Activated CD4-positive, alpha-beta T cell treated with anti-CD3 and anti-CD28 coated beads, Interleukin-2, amount 50 U/mL, for 24 hours (primary cell): ENCODE results near the gene EXOC6B.

Experiments
- DNase-seq, 2 donors: peaks; one replicate each; pipeline ENCODE4 v3.0.0-alpha.2; 2020; ENCODE audit warnings: low read depth in 1 of 2, low spot score in 1 of 2

The EXOC6B gene

GRCh38 chr2:72149556-72150156 is 676.2 kb downstream of the EXOC6B start:
- DNase-seq = no peak

GRCh38 chr2:72148837-72149555 is 676.8 kb downstream of the EXOC6B start:
- no peak for DNase-seq

GRCh38 chr2:72148003-72148836 is 677.6 kb downstream of the EXOC6B start:
- no peak for DNase-seq

- no peak for DNase-seq
Observed at GRCh38 chr2:72147303-72147971, 678.4 kb downstream of the EXOC6B start, which contains the start of gene CYP26B1. Gene CYP26B1 (minus strand): TSS chr2:72147862. CDS start chr2:72147834, 28 bp downstream.

GRCh38 chr2:72146347-72147302 is 679.2 kb downstream of the EXOC6B start:
- no peak for DNase-seq

GRCh38 chr2:72145658-72146329 is 680.0 kb downstream of the EXOC6B start:
- no peak for DNase-seq

GRCh38 chr2:72145289-72145657 is 680.6 kb downstream of the EXOC6B start:
- no peak for DNase-seq

- no peak for DNase-seq
Observed at GRCh38 chr2:72144632-72145288, 681.1 kb downstream of the EXOC6B start.

GRCh38 chr2:72144274-72144631 is 681.6 kb downstream of the EXOC6B start:
- DNase-seq = no peak

- no peak for DNase-seq
Observed at GRCh38 chr2:72143441-72144273, 682.2 kb downstream of the EXOC6B start.

- no peak for DNase-seq
Observed at GRCh38 chr2:72142570-72143440, 683.0 kb downstream of the EXOC6B start.

GRCh38 chr2:72141881-72142451 is 683.9 kb downstream of the EXOC6B start:
- DNase-seq = no peak

GRCh38 chr2:72141032-72141645 is 684.7 kb downstream of the EXOC6B start:
- DNase-seq = no peak

- no peak for DNase-seq
Observed at GRCh38 chr2:72140621-72140960, 685.2 kb downstream of the EXOC6B start.

GRCh38 chr2:72139874-72140620 is 685.8 kb downstream of the EXOC6B start:
- DNase-seq = no peak

GRCh38 chr2:72139471-72139873 is 686.4 kb downstream of the EXOC6B start:
- DNase-seq = no peak
